Activated naive CD4-positive, alpha-beta T cell treated with anti-CD3 and anti-CD28 coated beads for 36 hours (primary cell): Measurements from ENCODE around the gene ZNF688. TPM values are rescaled to one million over a fixed set of nuclear protein-coding genes. Genes with fewer than 3 reads are reported as not detected.
A peak's percentile ranks its signal among the peaks of the same experiment; 100 is the strongest.
"Not testable (repeated sequence)": the region's sequence is repeated elsewhere in the genome, so short reads cannot be mapped to it uniquely, and the experiment has no call there.

ENCODE experiments used
- CTCF ChIA-PET: fragments of 350-600 bp; sonication (Branson Sonifier 250); formaldehyde crosslinking; loops from one replicate; lab custom pipeline; 2021; ENCODE audit warnings: antibody characterized with exemption; lab: Charles Lee
- DNase-seq: peaks from one replicate; pipeline ENCODE4 v3.0.0-alpha.2; 2020
- H3K27ac Mint-ChIP-seq: one replicate; pipeline ENCODE4 v1.8.0; 2021; ENCODE audit warnings: mild to moderate bottlenecking, mixed read lengths
- H3K27me3 Mint-ChIP-seq: one replicate; pipeline ENCODE4 v1.8.0; 2021; ENCODE audit warnings: low read depth, mixed read lengths
- H3K36me3 Mint-ChIP-seq: one replicate; pipeline ENCODE4 v1.8.0; 2021; ENCODE audit warnings: low read depth, mixed read lengths
- H3K4me1 Mint-ChIP-seq: one replicate; pipeline ENCODE4 v1.8.0; 2021; ENCODE audit warnings: low read depth, mixed read lengths
- H3K4me3 Mint-ChIP-seq: one replicate; pipeline ENCODE4 v1.8.0; 2021; ENCODE audit warnings: mild to moderate bottlenecking, moderate library complexity, mixed read lengths
- H3K9me3 Mint-ChIP-seq: one replicate; pipeline ENCODE4 v1.8.0; 2021; ENCODE audit warnings: mixed read lengths
- intact Hi-C: fragments of 100-400 bp; cut with micrococcal nuclease; formaldehyde crosslinking; loops from one replicate; pipeline ENCODE4 v1.15.1; 2023
- total RNA-seq, 2 experiments: library from RNA; stranded (reverse); gene quantifications; one replicate each; pipeline ENCODE4 v1.2.3, GENCODE V29; 2021

The ZNF688 gene
- total RNA-seq, 2 experiments from 2014 or later = 3.7 to 3.9 TPM

GRCh38 chr16:30553393-30553899 lies 18.1 kb downstream of the ZNF688 start:
- CTCF ChIA-PET = interaction anchor here (1.0 to 2.2 kb wide), 3 partner anchors 18 to 76 kb away, joined by 3 to 9 read pairs (median 7); no protein-coding TSS in a partner anchor
- Mint-ChIP-seq H3K9me3 (no peaks in the 10 kb centered on the region), H3K27me3 (no peaks in the 10 kb centered on the region), H3K4me1 (peaks cover 57% of the 10 kb centered on the region), H3K36me3 (peaks cover 28% of the 10 kb centered on the region), H3K4me3 (no peak overlapping the region), H3K27ac (peak overlapping the region; percentile 94)
- intact Hi-C loops = loop anchor here (5.0 to 10.0 kb wide), 3 partner anchors 81 to 371 kb away; partner anchors contain the start of genes FBXL19, ITGAL and SRCAP
- no peak for DNase-seq

GRCh38 chr16:30552956-30553355 lies 18.6 kb downstream of the ZNF688 start:
- Mint-ChIP-seq H3K4me3 (no peak overlapping the region), H3K27ac (peak overlapping the region; percentile 94), H3K36me3 (peaks cover 28% of the 10 kb centered on the region), H3K27me3 (no peaks in the 10 kb centered on the region), H3K4me1 (peaks cover 57% of the 10 kb centered on the region), H3K9me3 (no peaks in the 10 kb centered on the region)
- DNase-seq = no peak
- intact Hi-C loops = loop anchor here (5.0 to 10.0 kb wide), 3 partner anchors 81 to 372 kb away; partner anchors contain the start of genes FBXL19, ITGAL and SRCAP
- CTCF ChIA-PET = interaction anchor here (2.1 to 2.2 kb wide), 2 partner anchors 17 to 45 kb away, joined by 7 to 9 read pairs; no protein-coding TSS in a partner anchor

GRCh38 chr16:30551781-30552180 lies 19.7 kb downstream of the ZNF688 start:
- peaks cover 57% of the 10 kb centered on the region for H3K4me1 Mint-ChIP-seq
- H3K9me3 Mint-ChIP-seq = no peaks in the 10 kb centered on the region
- CTCF ChIA-PET = interaction anchor here (0.5 to 2.1 kb wide), 6 partner anchors 11 to 714 kb away, joined by 3 to 7 read pairs (median 3); partner anchors contain the start of gene ZNF747
- DNase-seq = peak; percentile 74
- peaks cover 25% of the 10 kb centered on the region for H3K36me3 Mint-ChIP-seq
- intact Hi-C loops = loop anchor here (1.0 to 10.0 kb wide), 5 partner anchors 16 to 373 kb away; partner anchors contain the start of genes FBXL19, ITGAL and SRCAP
- H3K27ac Mint-ChIP-seq = peak overlapping the region; percentile 94
- no peaks in the 10 kb centered on the region for H3K27me3 Mint-ChIP-seq
- peak overlapping the region; percentile 21 for H3K4me3 Mint-ChIP-seq

GRCh38 chr16:30548416-30549253 lies 22.9 kb downstream of the ZNF688 start:
- no peak overlapping the region for H3K27ac Mint-ChIP-seq
- CTCF ChIA-PET = interaction anchor here (1.0 kb wide), 1 partner anchor 67 kb away, joined by 3 read pairs; no protein-coding TSS in a partner anchor
- H3K36me3 Mint-ChIP-seq = peaks cover 7% of the 10 kb centered on the region
- H3K9me3 Mint-ChIP-seq = no peaks in the 10 kb centered on the region
- intact Hi-C loops = no loop called here
- H3K4me3 Mint-ChIP-seq = no peak overlapping the region
- peaks cover 41% of the 10 kb centered on the region for H3K4me1 Mint-ChIP-seq
- H3K27me3 Mint-ChIP-seq = no peaks in the 10 kb centered on the region
- no peak for DNase-seq

- Mint-ChIP-seq H3K27me3 (no peaks in the 10 kb centered on the region), H3K27ac (peak overlapping the region; percentile 3), H3K4me1 (peaks cover 16% of the 10 kb centered on the region), H3K4me3 (no peak overlapping the region), H3K9me3 (no peaks in the 10 kb centered on the region), H3K36me3 (no peaks in the 10 kb centered on the region)
- CTCF ChIA-PET = interaction anchor here (0.6 kb wide), 1 partner anchor 177 kb away, joined by 3 read pairs; no protein-coding TSS in a partner anchor
- no peak for DNase-seq
- intact Hi-C loops = no loop called here
Measured at GRCh38 chr16:30546115-30546514, 25.4 kb downstream of the ZNF688 start.

- Mint-ChIP-seq H3K27ac (no peak overlapping the region), H3K27me3 (no peaks in the 10 kb centered on the region), H3K36me3 (peaks cover 8% of the 10 kb centered on the region), H3K9me3 (no peaks in the 10 kb centered on the region), H3K4me1 (peaks cover 8% of the 10 kb centered on the region), H3K4me3 (no peak overlapping the region)
- no peak for DNase-seq
- intact Hi-C loops = no loop called here
- CTCF ChIA-PET = interaction anchor here (0.5 kb wide), 1 partner anchor 86 kb away, joined by 3 read pairs; no protein-coding TSS in a partner anchor
Measured at GRCh38 chr16:30543067-30543466, 28.4 kb downstream of the ZNF688 start.

- CTCF ChIA-PET = interaction anchor here (0.6 to 0.9 kb wide), 2 partner anchors 10 to 92 kb away, joined by 3 read pairs; no protein-coding TSS in a partner anchor
- DNase-seq = no peak
- intact Hi-C loops = no loop called here
- H3K4me3 Mint-ChIP-seq = no peak overlapping the region
- peaks cover 20% of the 10 kb centered on the region for H3K4me1 Mint-ChIP-seq
- peaks cover 20% of the 10 kb centered on the region for H3K36me3 Mint-ChIP-seq
- H3K27ac Mint-ChIP-seq = no peak overlapping the region
- H3K27me3 Mint-ChIP-seq = no peaks in the 10 kb centered on the region
- H3K9me3 Mint-ChIP-seq = no peaks in the 10 kb centered on the region
Measured at GRCh38 chr16:30541502-30542329, 29.8 kb downstream of the ZNF688 start.

GRCh38 chr16:30540916-30541464 lies 30.5 kb downstream of the ZNF688 start:
- H3K9me3 Mint-ChIP-seq, H3K27ac Mint-ChIP-seq, H3K4me3 Mint-ChIP-seq, DNase-seq, H3K27me3 Mint-ChIP-seq, intact Hi-C loops: not testable (repeated sequence)
- peaks cover 28% of the 10 kb centered on the region for H3K36me3 Mint-ChIP-seq
- H3K4me1 Mint-ChIP-seq = peaks cover 27% of the 10 kb centered on the region
- CTCF ChIA-PET = interaction anchor here (0.6 to 0.9 kb wide), 2 partner anchors 11 to 91 kb away, joined by 3 read pairs; no protein-coding TSS in a partner anchor

GRCh38 chr16:30539986-30540526 lies 31.5 kb downstream of the ZNF688 start:
- H3K9me3 Mint-ChIP-seq, H3K27me3 Mint-ChIP-seq, DNase-seq, H3K27ac Mint-ChIP-seq, intact Hi-C loops, H3K4me3 Mint-ChIP-seq: not testable (repeated sequence)
- CTCF ChIA-PET = interaction anchor here (1.4 kb wide), 1 partner anchor 59 kb away, joined by 3 read pairs; no protein-coding TSS in a partner anchor
- Mint-ChIP-seq H3K4me1 (peaks cover 28% of the 10 kb centered on the region), H3K36me3 (peaks cover 34% of the 10 kb centered on the region)

- no peak for DNase-seq
- Mint-ChIP-seq H3K36me3 (peaks cover 35% of the 10 kb centered on the region), H3K4me1 (peaks cover 28% of the 10 kb centered on the region), H3K9me3 (no peaks in the 10 kb centered on the region), H3K27ac (no peak overlapping the region), H3K4me3 (no peak overlapping the region), H3K27me3 (no peaks in the 10 kb centered on the region)
- CTCF ChIA-PET = interaction anchor here (1.0 to 1.4 kb wide), 2 partner anchors 59 to 109 kb away, joined by 3 read pairs; partner anchors contain the start of gene DCTPP1
- intact Hi-C loops = no loop called here
Measured at GRCh38 chr16:30539000-30539964, 32.2 kb downstream of the ZNF688 start.
